RPMI7951 (cell line): ENCODE measurements around the gene RPN1. TPM values are rescaled to one million over a fixed set of nuclear protein-coding genes. Genes with fewer than 3 reads are reported as not detected.
"Not testable (repeated sequence)": the region's sequence is repeated elsewhere in the genome, so short reads cannot be mapped to it uniquely, and the experiment has no call there.

Experiments
- DNase-seq: peaks from one replicate; pipeline ENCODE4 v3.0.0-alpha.2; 2012; ENCODE audit warnings: low read depth
- total RNA-seq: library from RNA; depleted of rRNA; stranded (reverse); fragments of >200 nt; shearing (Covaris generic); gene quantifications from 2 replicates; pipeline ENCODE4 v1.2.3, GENCODE V29; 2014

Gene RPN1
- total RNA-seq, 1 experiment from 2014 or later, result 423 TPM

- DNase-seq, result not testable (repeated sequence)
Measured at GRCh38 chr3:128653383-128653992, 2.9 kb upstream of the RPN1 start.

- DNase-seq, result no peak
Measured at GRCh38 chr3:128648940-128649663, 1.5 kb downstream of the RPN1 start.

- DNase-seq, result no peak
Measured at GRCh38 chr3:128648402-128648801, 2.2 kb downstream of the RPN1 start.

- no peak for DNase-seq
Measured at GRCh38 chr3:128647307-128647706, 3.3 kb downstream of the RPN1 start.

- DNase-seq, result no peak
Measured at GRCh38 chr3:128634075-128634611, 16.5 kb downstream of the RPN1 start.

- DNase-seq, result no peak
Measured at GRCh38 chr3:128632301-128632700, 18.3 kb downstream of the RPN1 start.

GRCh38 chr3:128629936-128630335 is 20.7 kb downstream of the RPN1 start:
- DNase-seq, result no peak

GRCh38 chr3:128625409-128625945 is 25.1 kb downstream of the RPN1 start:
- DNase-seq, result no peak

GRCh38 chr3:128624526-128625138 is 26.0 kb downstream of the RPN1 start:
- no peak for DNase-seq

- no peak for DNase-seq
Measured at GRCh38 chr3:128623762-128624176, 26.8 kb downstream of the RPN1 start.

- DNase-seq, result no peak
Measured at GRCh38 chr3:128621931-128622330, 28.7 kb downstream of the RPN1 start.

- DNase-seq, result no peak
Measured at GRCh38 chr3:128621234-128621633, 29.4 kb downstream of the RPN1 start.

- DNase-seq, result peak; percentile 14
Measured at GRCh38 chr3:128620268-128620691, 30.3 kb downstream of the RPN1 start.

GRCh38 chr3:128619146-128619890 is 31.3 kb downstream of the RPN1 start:
- DNase-seq, result peak; percentile 87

- DNase-seq, result no peak
Measured at GRCh38 chr3:128618398-128618726, 32.3 kb downstream of the RPN1 start.

GRCh38 chr3:128617557-128618397 is 32.8 kb downstream of the RPN1 start:
- DNase-seq, result peak; percentile 88

GRCh38 chr3:128617270-128617556 is 33.4 kb downstream of the RPN1 start:
- DNase-seq, result no peak

- no peak for DNase-seq
Measured at GRCh38 chr3:128616516-128617269, 33.9 kb downstream of the RPN1 start.

- DNase-seq, result no peak
Measured at GRCh38 chr3:128614076-128614475, 36.5 kb downstream of the RPN1 start.

GRCh38 chr3:128613083-128613829 is 37.4 kb downstream of the RPN1 start:
- DNase-seq, result no peak
